Activated B cell treated with CpG ODN at 0.5 μM for 24 hours (primary cell): ENCODE data around the gene POLE2. TPM values are rescaled to one million over a fixed set of nuclear protein-coding genes. Genes with fewer than 3 reads are reported as not detected.

Experiments used
- ATAC-seq: fragments of 200-7000 bp; cut with Tn5 transposase; one replicate; pipeline ENCODE4 v1.10.0; 2021; ENCODE audit warnings: low read depth, mild to moderate bottlenecking, moderate library complexity
- CTCF ChIA-PET: fragments of 350-600 bp; sonication (Branson Sonifier 250); formaldehyde crosslinking; loops from one replicate; lab custom pipeline; 2021; ENCODE audit warnings: antibody characterized with exemption; lab: Charles Lee
- POLR2A ChIA-PET: fragments of 350-600 bp; sonication (Branson Sonifier 250); formaldehyde crosslinking; loops from one replicate; lab custom pipeline; 2021; ENCODE audit warnings: antibody characterized with exemption; lab: Charles Lee
- DNase-seq: peaks from one replicate; pipeline ENCODE4 v3.0.0; 2022
- H3K27ac Mint-ChIP-seq: one replicate; pipeline ENCODE4 v1.8.0; 2020; ENCODE audit warnings: mixed read lengths
- H3K27me3 Mint-ChIP-seq: one replicate; pipeline ENCODE4 v1.8.0; 2021; ENCODE audit warnings: mixed read lengths
- H3K36me3 Mint-ChIP-seq: one replicate; pipeline ENCODE4 v1.8.0; 2021; ENCODE audit warnings: low read depth, mixed read lengths
- H3K4me1 Mint-ChIP-seq: one replicate; pipeline ENCODE4 v1.8.0; 2021; ENCODE audit warnings: mixed read lengths
- H3K4me3 Mint-ChIP-seq: one replicate; pipeline ENCODE4 v1.8.0; 2020; ENCODE audit warnings: mild to moderate bottlenecking, mixed read lengths
- H3K9me3 Mint-ChIP-seq: one replicate; pipeline ENCODE4 v1.8.0; 2020; ENCODE audit warnings: mixed read lengths
- intact Hi-C: fragments of 100-400 bp; cut with micrococcal nuclease; formaldehyde crosslinking; loops from one replicate; pipeline ENCODE4 v1.15.1; 2024
- total RNA-seq: library from RNA; stranded (reverse); gene quantifications from 2 replicates; pipeline ENCODE4 v1.2.3, GENCODE V29; 2022
- TF ChIP-seq, protein P1 (sequence below): fragments of 200-600 bp; IDR thresholded peaks from one replicate; pipeline ENCODE4 v1.8.0; 2022; ENCODE audit warnings: antibody characterized with exemption, mild to moderate bottlenecking

The POLE2 gene
- total RNA-seq, 1 donor from 2014 or later: 5.3 TPM

DNA sequence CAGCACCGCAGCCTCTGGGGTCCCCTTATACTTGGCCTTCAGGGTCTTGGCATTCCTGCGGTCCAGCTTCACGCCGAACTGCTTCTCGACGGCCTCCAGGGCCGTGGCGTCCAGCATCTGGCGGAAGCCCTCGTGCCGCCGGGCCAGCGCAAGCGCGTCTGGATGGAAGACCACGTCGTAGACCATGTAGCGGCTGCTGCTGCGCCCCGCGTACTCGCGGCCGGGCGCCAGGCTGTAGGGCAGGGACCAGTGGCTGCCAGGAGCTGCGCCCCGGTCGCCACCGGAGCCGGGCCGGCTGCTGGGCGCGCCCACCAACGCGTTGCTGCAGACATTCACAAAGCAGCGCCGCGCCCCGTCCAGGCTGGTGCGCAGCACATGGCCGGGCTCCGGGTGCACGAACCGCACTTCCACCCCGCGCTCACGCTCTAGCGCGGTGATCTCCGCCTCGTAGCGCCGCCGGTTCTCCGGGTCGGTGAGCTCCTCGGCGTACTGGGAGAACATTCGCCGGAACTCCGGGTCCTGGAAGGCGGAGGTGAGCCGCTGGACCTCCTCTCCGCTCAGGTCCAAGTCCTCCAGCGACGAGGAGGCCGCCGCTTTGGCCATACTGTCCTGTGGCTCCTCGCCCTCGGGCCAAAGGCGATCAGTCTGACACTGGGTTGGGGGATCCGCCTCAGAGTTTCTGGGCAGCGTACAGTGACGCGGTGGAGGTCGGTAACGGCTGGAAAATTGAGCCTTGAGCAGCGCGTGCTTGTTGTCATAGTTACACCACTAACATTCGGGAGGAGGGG, 53.3 kb downstream of the POLE2 start, which contains the start of gene DNAAF2:
DNAAF2 (minus strand) TSS at position 698 of the 788 bp plus-strand sequence; CDS start at position 603, 95 bp downstream.
- peaks cover 43% of the 10 kb centered on the region for H3K36me3 Mint-ChIP-seq
- H3K9me3 Mint-ChIP-seq: no peaks in the 10 kb centered on the region
- ATAC-seq: peak; percentile 39
- H3K27me3 Mint-ChIP-seq: no peaks in the 10 kb centered on the region
- CTCF ChIA-PET: interaction anchor here (0.6 to 2.9 kb wide), 15 partner anchors 10 to 478 kb away, joined by 3 to 25 read pairs (median 6); partner anchors contain the start of genes KLHDC2, MGAT2, NEMF and POLE2
- POLR2A ChIA-PET: interaction anchor here (0.6 to 6.3 kb wide), 24 partner anchors 9 to 897 kb away, joined by 3 to 235 read pairs (median 8); partner anchors contain the start of genes ARF6, KLHDC1, KLHDC2 and LRR1
- peak; percentile 73 for DNase-seq
- peak within 1 kb of the TSS; percentile 98 for H3K27ac Mint-ChIP-seq
- H3K4me1 Mint-ChIP-seq: peaks cover 71% of the 10 kb centered on the region
- H3K4me3 Mint-ChIP-seq: peak within 1 kb of the TSS; percentile 96
- TF ChIP-seq, protein P1, sequence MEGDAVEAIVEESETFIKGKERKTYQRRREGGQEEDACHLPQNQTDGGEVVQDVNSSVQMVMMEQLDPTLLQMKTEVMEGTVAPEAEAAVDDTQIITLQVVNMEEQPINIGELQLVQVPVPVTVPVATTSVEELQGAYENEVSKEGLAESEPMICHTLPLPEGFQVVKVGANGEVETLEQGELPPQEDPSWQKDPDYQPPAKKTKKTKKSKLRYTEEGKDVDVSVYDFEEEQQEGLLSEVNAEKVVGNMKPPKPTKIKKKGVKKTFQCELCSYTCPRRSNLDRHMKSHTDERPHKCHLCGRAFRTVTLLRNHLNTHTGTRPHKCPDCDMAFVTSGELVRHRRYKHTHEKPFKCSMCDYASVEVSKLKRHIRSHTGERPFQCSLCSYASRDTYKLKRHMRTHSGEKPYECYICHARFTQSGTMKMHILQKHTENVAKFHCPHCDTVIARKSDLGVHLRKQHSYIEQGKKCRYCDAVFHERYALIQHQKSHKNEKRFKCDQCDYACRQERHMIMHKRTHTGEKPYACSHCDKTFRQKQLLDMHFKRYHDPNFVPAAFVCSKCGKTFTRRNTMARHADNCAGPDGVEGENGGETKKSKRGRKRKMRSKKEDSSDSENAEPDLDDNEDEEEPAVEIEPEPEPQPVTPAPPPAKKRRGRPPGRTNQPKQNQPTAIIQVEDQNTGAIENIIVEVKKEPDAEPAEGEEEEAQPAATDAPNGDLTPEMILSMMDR: no peak
- intact Hi-C loops: loop anchor here (1.0 to 10.0 kb wide), 16 partner anchors 14 to 1190 kb away; partner anchors contain the start of genes DMAC2L, KLHDC1, KLHDC2 and L2HGDH

- Mint-ChIP-seq H3K36me3 (peaks cover 37% of the 10 kb centered on the region), H3K27me3 (no peaks in the 10 kb centered on the region), H3K4me1 (peaks cover 66% of the 10 kb centered on the region), H3K27ac (peak overlapping the region; percentile 98), H3K9me3 (no peaks in the 10 kb centered on the region), H3K4me3 (peak overlapping the region; percentile 96)
- TF ChIP-seq, protein P1: no peak
- ChIA-PET CTCF (interaction anchor here (0.6 to 2.9 kb wide), 19 partner anchors 8 to 479 kb away, joined by 3 to 25 read pairs (median 4); partner anchors contain the start of genes KLHDC2, MGAT2, NEMF and POLE2), POLR2A (interaction anchor here (0.5 to 6.3 kb wide), 26 partner anchors 10 to 1038 kb away, joined by 3 to 235 read pairs (median 6); partner anchors contain the start of genes ARF6, KLHDC1, KLHDC2 and LRR1)
- DNase-seq (peak; percentile 92), ATAC-seq (peak; percentile 80)
- intact Hi-C loops: loop anchor here (1.0 to 10.0 kb wide), 16 partner anchors 14 to 1191 kb away; partner anchors contain the start of genes DMAC2L, KLHDC1, KLHDC2 and L2HGDH
Observed at GRCh38 chr14:49633640-49634546, 54.1 kb downstream of the POLE2 start.

DNA sequence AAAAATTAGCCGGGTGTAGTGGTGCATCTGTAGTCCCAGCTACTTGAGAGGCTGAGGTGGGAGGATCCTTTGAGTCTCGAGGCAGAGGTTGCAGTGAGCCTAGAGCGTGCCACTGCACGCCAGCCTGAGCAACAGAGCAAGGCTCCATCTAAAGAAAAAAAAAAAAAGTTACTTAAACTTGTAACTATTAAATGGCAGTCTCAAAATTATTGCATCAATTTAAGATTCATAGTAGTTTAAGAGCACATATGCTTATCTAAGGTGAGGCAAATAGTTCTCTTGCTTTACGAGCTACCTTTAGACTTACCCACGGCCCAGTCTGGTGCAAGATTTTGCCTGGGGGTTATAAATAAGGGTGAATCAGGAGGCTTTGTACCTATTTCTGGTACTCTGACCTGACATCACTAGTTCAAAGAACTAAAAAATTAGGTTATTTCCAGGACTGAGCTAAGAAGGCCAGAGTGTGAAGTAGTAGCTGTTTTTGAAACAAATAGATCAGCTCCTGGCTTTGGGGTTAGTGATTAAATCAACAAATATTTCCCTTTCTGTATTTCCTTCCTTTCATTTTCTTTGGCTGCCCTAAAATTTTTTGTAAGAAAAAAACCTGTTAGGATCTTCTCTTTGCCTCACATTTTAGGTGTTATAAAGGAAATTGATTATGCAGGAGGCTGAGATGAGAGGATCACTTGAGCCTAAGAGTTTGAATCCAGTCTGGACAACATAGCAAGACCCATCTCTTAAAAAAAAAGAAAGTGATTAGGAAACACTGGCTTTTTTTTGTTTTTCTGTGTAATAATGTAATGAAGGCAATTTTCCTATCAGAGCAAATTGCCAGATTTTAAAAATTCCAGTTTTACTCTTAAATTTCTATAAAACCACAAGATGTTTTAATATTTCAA, 63.8 kb downstream of the POLE2 start:
- intact Hi-C loops: loop anchor here (5.0 kb wide), 1 partner anchor 608 kb away; the partner anchor contains the start of gene SOS2
- CTCF ChIA-PET: interaction anchor here (0.7 to 1.3 kb wide), 4 partner anchors 8 to 163 kb away, joined by 3 to 7 read pairs (median 4); partner anchors contain the start of gene DNAAF2
- peaks cover 57% of the 10 kb centered on the region for H3K36me3 Mint-ChIP-seq
- POLR2A ChIA-PET: interaction anchor here (0.5 to 2.1 kb wide), 6 partner anchors 10 to 229 kb away, joined by 3 to 20 read pairs (median 4); partner anchors contain the start of genes DNAAF2, LRR1, NEMF and POLE2
- H3K9me3 Mint-ChIP-seq: no peaks in the 10 kb centered on the region
- no peaks in the 10 kb centered on the region for H3K27me3 Mint-ChIP-seq
- H3K4me1 Mint-ChIP-seq: peaks cover 58% of the 10 kb centered on the region
- peak overlapping the region; percentile 63 for H3K27ac Mint-ChIP-seq
- ATAC-seq: no peak
- H3K4me3 Mint-ChIP-seq: peak overlapping the region; percentile 32
- TF ChIP-seq, protein P1: no peak
- no peak for DNase-seq

DNA sequence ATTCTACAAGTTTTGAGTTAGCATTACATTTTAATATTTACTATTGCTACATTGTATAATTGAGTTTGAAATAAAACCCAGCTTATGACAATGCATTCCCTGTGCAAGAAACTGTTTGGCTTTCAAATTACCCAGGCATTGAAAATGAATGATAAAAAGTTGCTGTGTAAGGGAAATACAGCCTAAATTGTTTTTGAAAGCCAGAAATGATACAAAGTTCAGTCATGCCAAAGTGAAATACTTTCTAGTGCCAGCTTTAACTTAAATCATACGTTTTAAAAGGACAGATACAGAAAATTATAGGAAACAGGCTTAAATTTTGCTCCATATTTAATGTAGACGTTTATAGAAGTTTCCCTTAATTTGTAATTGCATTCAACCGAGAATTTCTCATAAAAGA, 64.6 kb downstream of the POLE2 start:
- no peaks in the 10 kb centered on the region for H3K9me3 Mint-ChIP-seq
- TF ChIP-seq, protein P1: no peak
- intact Hi-C loops: loop anchor here (5.0 kb wide), 1 partner anchor 609 kb away; the partner anchor contains the start of gene SOS2
- H3K27ac Mint-ChIP-seq: peak overlapping the region; percentile 63
- DNase-seq (no peak), ATAC-seq (no peak)
- no peaks in the 10 kb centered on the region for H3K27me3 Mint-ChIP-seq
- peaks cover 65% of the 10 kb centered on the region for H3K36me3 Mint-ChIP-seq
- ChIA-PET CTCF (interaction anchor here (1.3 to 1.4 kb wide), 4 partner anchors 11 to 37 kb away, joined by 4 to 7 read pairs (median 4); partner anchors contain the start of genes DNAAF2 and RPS29), POLR2A (interaction anchor here (0.7 to 2.1 kb wide), 5 partner anchors 11 to 229 kb away, joined by 3 to 20 read pairs (median 5); partner anchors contain the start of genes DNAAF2, LRR1, NEMF and POLE2)
- H3K4me1 Mint-ChIP-seq: peaks cover 63% of the 10 kb centered on the region
- peak overlapping the region; percentile 32 for H3K4me3 Mint-ChIP-seq
